ENCODE measurements around the gene EOLA2. TPM values are rescaled to one million over a fixed set of nuclear protein-coding genes. Genes with fewer than 3 reads are reported as not detected.

Gene EOLA2
- total and polyA plus RNA-seq, 10 of the 15 experiments (the other 5 are each of a cell fraction or from before 2014, with no cell fraction given), result 23.9 to 55.8 (median 41.4) TPM

- TF ChIP-seq ZBTB40 (IDR thresholded peaks at IDR 0.05; ENCODE audit: borderline replicate concordance), result peak; percentile 66; the same call in 1 of the 2 replicates
- no peak for TF ChIP-seq SMAD1 (IDR thresholded peaks at IDR 0.05; ENCODE audit: low read depth, partially characterized antibody)
- peak; percentile 84 for TF ChIP-seq ATF7 (IDR thresholded peaks at IDR 0.05; ENCODE audit: low read depth)
- TF ChIP-seq CHD2 (IDR thresholded peaks at IDR 0.05; ENCODE audit: borderline replicate concordance, low read depth, low read length), result 0 out of 2 replicates have a peak, but pooled peaks have one; percentile 20
- TF ChIP-seq PRDM15 (CRISPR knock-in tag; IDR thresholded peaks at IDR 0.05), result no peak
- peak; percentile 53 for TF ChIP-seq FOXK2 (IDR thresholded peaks at IDR 0.05)
- TF ChIP-seq HCFC1 (IDR thresholded peaks at IDR 0.05; ENCODE audit: low read length), result peak; percentile 49
- peak; percentile 32 for TF ChIP-seq RELA (IDR thresholded peaks at IDR 0.05; ENCODE audit: borderline replicate concordance, partially characterized antibody)
- TF ChIP-seq CHD1 (IDR thresholded peaks at IDR 0.05; ENCODE audit: low read depth, low read length), result no peak
- peak; percentile 40; the same call in 1 of the 2 replicates for TF ChIP-seq RUNX3 (IDR thresholded peaks at IDR 0.05; ENCODE audit: low read length)
- peak; percentile 89 for TF ChIP-seq ZNF687 (IDR thresholded peaks at IDR 0.05)
- TF ChIP-seq TAF1 (IDR thresholded peaks at IDR 0.05; ENCODE audit: borderline replicate concordance, low read depth, low read length), result 0 out of 2 replicates have a peak, but pooled peaks have one; percentile 70
- TF ChIP-seq BHLHE40 (IDR thresholded peaks at IDR 0.05; ENCODE audit: borderline replicate concordance in 1 of 2, low read depth in 2 of 2, low read length in 1 of 2), result peak in 1 of 2 experiments; percentile 48; a peak in 1 of 4 replicates
- TF ChIP-seq YY1 (IDR thresholded peaks at IDR 0.05; ENCODE audit: low read depth, low read length), result 0 out of 2 replicates have a peak, but pooled peaks have one; percentile 5
- TF ChIP-seq, protein P1, sequence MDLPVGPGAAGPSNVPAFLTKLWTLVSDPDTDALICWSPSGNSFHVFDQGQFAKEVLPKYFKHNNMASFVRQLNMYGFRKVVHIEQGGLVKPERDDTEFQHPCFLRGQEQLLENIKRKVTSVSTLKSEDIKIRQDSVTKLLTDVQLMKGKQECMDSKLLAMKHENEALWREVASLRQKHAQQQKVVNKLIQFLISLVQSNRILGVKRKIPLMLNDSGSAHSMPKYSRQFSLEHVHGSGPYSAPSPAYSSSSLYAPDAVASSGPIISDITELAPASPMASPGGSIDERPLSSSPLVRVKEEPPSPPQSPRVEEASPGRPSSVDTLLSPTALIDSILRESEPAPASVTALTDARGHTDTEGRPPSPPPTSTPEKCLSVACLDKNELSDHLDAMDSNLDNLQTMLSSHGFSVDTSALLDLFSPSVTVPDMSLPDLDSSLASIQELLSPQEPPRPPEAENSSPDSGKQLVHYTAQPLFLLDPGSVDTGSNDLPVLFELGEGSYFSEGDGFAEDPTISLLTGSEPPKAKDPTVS (IDR thresholded peaks at IDR 0.05; ENCODE audit: low read depth, low read length), result no peak
Observed at GRCh38 chrX:149938427-149938880, at the start of gene EOLA2 (continued).

Data from GM12878 (cell line).